ENCODE measurements around the gene ANKRD55.

GRCh38 chr5:56160723-56161438 lies 72.2 kb downstream of the ANKRD55 start:
- no peak for TF ChIP-seq GABPA (IDR thresholded peaks at IDR 0.05 in 1 of 2, conservative IDR thresholded peaks at IDR 0.05 in 1 of 2)
- no peak for TF ChIP-seq RAD21 (IDR thresholded peaks at IDR 0.05)
- TF ChIP-seq, protein P1, sequence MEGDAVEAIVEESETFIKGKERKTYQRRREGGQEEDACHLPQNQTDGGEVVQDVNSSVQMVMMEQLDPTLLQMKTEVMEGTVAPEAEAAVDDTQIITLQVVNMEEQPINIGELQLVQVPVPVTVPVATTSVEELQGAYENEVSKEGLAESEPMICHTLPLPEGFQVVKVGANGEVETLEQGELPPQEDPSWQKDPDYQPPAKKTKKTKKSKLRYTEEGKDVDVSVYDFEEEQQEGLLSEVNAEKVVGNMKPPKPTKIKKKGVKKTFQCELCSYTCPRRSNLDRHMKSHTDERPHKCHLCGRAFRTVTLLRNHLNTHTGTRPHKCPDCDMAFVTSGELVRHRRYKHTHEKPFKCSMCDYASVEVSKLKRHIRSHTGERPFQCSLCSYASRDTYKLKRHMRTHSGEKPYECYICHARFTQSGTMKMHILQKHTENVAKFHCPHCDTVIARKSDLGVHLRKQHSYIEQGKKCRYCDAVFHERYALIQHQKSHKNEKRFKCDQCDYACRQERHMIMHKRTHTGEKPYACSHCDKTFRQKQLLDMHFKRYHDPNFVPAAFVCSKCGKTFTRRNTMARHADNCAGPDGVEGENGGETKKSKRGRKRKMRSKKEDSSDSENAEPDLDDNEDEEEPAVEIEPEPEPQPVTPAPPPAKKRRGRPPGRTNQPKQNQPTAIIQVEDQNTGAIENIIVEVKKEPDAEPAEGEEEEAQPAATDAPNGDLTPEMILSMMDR (IDR thresholded peaks at IDR 0.05; ENCODE audit: low read depth, low read length, missing input control): no peak
- TF ChIP-seq, protein P2, sequence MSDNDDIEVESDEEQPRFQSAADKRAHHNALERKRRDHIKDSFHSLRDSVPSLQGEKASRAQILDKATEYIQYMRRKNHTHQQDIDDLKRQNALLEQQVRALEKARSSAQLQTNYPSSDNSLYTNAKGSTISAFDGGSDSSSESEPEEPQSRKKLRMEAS (IDR thresholded peaks at IDR 0.05): no peak
- no peak for TF ChIP-seq JUND (IDR thresholded peaks at IDR 0.05)
- TF ChIP-seq HNF4A (conservative IDR thresholded peaks at IDR 0.05): peak in 1 of 2 donors; percentile 26
- TF ChIP-seq TAF1 (conservative IDR thresholded peaks at IDR 0.05): no peak
- TF ChIP-seq, protein P3, sequence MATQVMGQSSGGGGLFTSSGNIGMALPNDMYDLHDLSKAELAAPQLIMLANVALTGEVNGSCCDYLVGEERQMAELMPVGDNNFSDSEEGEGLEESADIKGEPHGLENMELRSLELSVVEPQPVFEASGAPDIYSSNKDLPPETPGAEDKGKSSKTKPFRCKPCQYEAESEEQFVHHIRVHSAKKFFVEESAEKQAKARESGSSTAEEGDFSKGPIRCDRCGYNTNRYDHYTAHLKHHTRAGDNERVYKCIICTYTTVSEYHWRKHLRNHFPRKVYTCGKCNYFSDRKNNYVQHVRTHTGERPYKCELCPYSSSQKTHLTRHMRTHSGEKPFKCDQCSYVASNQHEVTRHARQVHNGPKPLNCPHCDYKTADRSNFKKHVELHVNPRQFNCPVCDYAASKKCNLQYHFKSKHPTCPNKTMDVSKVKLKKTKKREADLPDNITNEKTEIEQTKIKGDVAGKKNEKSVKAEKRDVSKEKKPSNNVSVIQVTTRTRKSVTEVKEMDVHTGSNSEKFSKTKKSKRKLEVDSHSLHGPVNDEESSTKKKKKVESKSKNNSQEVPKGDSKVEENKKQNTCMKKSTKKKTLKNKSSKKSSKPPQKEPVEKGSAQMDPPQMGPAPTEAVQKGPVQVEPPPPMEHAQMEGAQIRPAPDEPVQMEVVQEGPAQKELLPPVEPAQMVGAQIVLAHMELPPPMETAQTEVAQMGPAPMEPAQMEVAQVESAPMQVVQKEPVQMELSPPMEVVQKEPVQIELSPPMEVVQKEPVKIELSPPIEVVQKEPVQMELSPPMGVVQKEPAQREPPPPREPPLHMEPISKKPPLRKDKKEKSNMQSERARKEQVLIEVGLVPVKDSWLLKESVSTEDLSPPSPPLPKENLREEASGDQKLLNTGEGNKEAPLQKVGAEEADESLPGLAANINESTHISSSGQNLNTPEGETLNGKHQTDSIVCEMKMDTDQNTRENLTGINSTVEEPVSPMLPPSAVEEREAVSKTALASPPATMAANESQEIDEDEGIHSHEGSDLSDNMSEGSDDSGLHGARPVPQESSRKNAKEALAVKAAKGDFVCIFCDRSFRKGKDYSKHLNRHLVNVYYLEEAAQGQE (IDR thresholded peaks at IDR 0.05): no peak
- no peak for TF ChIP-seq ZBTB33 (IDR thresholded peaks at IDR 0.05)
- TF ChIP-seq SP1 (IDR thresholded peaks at IDR 0.05): no peak
